ENCODE data around the gene FOXP1. TPM values are rescaled to one million over a fixed set of nuclear protein-coding genes. Genes with fewer than 3 reads are reported as not detected.

The FOXP1 gene
- total RNA-seq, 1 donor from 2014 or later, result 71.3 TPM

DNA sequence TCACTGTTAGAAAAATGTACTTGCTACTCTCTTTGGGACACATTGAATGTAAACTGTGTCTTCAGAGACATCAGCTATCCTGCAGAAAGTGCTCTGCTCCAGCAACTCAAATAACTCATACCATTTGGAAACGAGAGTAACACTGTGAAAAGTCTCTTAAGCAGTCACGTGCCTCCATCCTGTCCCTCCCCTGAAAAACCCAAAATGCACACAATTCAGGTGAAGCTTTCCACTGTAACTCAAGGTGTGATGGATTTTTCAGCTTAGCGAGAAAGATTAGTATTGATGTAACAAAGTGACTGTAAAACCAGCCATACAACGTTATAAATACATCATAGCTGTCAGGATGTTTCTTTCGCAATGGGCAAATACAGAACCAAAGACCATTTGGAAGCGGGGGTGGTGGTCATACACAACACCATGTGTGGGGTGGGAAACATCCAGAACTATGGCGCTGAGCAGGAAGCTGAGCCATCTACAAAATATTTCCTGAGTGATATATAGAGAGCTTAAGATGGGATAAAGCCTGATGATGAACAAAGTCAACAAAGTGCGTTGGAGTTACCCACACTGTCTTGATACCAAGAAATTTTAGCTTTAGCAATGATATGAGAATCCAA, 332.3 kb downstream of the FOXP1 start:
- Mint-ChIP-seq H3K4me1 (ENCODE audit: unreplicated experiment) (no peaks in the 10 kb centered on the region), H3K4me3 (ENCODE audit: unreplicated experiment) (no peak overlapping the region), H3K36me3 (ENCODE audit: low read depth, unreplicated experiment) (no peaks in the 10 kb centered on the region), H3K27ac (ENCODE audit: unreplicated experiment) (no peak overlapping the region), H3K27me3 (ENCODE audit: unreplicated experiment) (peaks cover 3% of the 10 kb centered on the region), H3K9me3 (ENCODE audit: unreplicated experiment) (no peaks in the 10 kb centered on the region)
- no peak for DNase-seq (ENCODE audit: low spot score)
- TF ChIP-seq, protein P1, sequence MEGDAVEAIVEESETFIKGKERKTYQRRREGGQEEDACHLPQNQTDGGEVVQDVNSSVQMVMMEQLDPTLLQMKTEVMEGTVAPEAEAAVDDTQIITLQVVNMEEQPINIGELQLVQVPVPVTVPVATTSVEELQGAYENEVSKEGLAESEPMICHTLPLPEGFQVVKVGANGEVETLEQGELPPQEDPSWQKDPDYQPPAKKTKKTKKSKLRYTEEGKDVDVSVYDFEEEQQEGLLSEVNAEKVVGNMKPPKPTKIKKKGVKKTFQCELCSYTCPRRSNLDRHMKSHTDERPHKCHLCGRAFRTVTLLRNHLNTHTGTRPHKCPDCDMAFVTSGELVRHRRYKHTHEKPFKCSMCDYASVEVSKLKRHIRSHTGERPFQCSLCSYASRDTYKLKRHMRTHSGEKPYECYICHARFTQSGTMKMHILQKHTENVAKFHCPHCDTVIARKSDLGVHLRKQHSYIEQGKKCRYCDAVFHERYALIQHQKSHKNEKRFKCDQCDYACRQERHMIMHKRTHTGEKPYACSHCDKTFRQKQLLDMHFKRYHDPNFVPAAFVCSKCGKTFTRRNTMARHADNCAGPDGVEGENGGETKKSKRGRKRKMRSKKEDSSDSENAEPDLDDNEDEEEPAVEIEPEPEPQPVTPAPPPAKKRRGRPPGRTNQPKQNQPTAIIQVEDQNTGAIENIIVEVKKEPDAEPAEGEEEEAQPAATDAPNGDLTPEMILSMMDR (IDR thresholded peaks at IDR 0.05; ENCODE audit: unreplicated experiment), result no peak

GRCh38 chr3:71250026-71250425, 333.5 kb downstream of the FOXP1 start:
- TF ChIP-seq, protein P1 (IDR thresholded peaks at IDR 0.05; ENCODE audit: unreplicated experiment), result no peak
- Mint-ChIP-seq H3K27me3 (ENCODE audit: unreplicated experiment) (peaks cover 3% of the 10 kb centered on the region), H3K4me3 (ENCODE audit: unreplicated experiment) (no peak overlapping the region), H3K27ac (ENCODE audit: unreplicated experiment) (no peak overlapping the region), H3K9me3 (ENCODE audit: unreplicated experiment) (no peaks in the 10 kb centered on the region), H3K36me3 (ENCODE audit: low read depth, unreplicated experiment) (no peaks in the 10 kb centered on the region), H3K4me1 (ENCODE audit: unreplicated experiment) (peaks cover 7% of the 10 kb centered on the region)
- DNase-seq (ENCODE audit: low spot score), result no peak

DNA sequence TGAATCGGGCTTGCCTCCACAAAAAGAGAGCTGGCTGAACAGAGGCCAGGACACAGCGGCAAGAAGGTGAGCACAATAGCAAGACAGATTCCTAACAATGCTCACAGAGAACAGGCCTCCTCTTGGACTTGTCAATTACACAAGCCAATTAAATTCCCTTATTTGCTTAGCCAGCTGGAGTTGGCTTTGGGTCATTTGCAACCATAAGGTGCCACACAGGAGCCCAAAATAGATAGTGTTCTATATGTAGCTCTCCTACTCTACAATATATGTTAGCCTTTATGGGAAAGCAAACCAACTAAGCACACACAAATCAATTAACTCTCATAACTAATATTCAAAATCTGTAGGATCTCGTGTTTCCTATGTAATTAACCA, 335.6 kb downstream of the FOXP1 start:
- H3K27ac Mint-ChIP-seq (ENCODE audit: unreplicated experiment), result no peak overlapping the region
- no peaks in the 10 kb centered on the region for H3K9me3 Mint-ChIP-seq (ENCODE audit: unreplicated experiment)
- H3K4me3 Mint-ChIP-seq (ENCODE audit: unreplicated experiment), result no peak overlapping the region
- no peaks in the 10 kb centered on the region for H3K36me3 Mint-ChIP-seq (ENCODE audit: low read depth, unreplicated experiment)
- DNase-seq (ENCODE audit: low spot score), result no peak
- TF ChIP-seq, protein P1 (IDR thresholded peaks at IDR 0.05; ENCODE audit: unreplicated experiment), result no peak
- H3K4me1 Mint-ChIP-seq (ENCODE audit: unreplicated experiment), result peaks cover 17% of the 10 kb centered on the region
- peaks cover 3% of the 10 kb centered on the region for H3K27me3 Mint-ChIP-seq (ENCODE audit: unreplicated experiment)

DNA sequence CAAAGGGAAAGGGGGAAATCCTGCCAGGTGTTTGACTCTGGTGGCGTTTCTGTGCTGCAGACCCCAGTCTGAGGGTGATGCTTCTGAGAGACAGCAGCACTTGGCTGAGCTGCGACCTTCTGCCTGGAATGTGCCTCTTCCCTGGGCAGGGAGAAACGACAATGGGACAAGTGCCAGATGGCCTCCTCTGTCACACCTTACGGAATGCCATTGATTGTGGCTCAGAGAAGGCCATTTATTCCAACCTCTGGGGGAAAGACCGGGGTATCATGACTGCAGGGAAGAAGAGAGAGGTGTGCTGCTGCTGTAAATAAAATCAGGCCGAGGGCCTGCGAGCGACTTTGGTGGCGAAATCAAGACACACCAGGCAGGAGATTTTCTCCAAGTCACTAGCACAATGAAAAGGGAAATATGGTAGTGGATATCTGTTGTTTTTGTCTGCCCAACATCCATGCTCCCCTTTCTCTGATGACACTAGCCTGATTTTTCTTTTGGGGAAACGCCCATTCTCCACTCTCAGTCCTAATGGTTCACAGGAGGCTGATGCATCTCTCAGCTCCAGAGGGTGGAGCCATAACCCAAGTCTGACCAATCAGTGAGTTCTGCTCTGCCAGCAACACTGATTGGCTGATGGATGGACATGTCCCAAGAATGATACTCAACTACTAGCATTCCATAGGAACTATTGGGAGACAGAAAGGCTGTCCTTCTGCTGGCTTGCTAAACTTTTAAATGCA, 336.1 kb downstream of the FOXP1 start:
- Mint-ChIP-seq H3K4me3 (ENCODE audit: unreplicated experiment) (no peak overlapping the region), H3K4me1 (ENCODE audit: unreplicated experiment) (peaks cover 17% of the 10 kb centered on the region), H3K27me3 (ENCODE audit: unreplicated experiment) (peaks cover 3% of the 10 kb centered on the region)

More for the DNA sequence above, 336.1 kb downstream of the FOXP1 start:
- DNase-seq (ENCODE audit: low spot score), result no peak
- Mint-ChIP-seq H3K9me3 (ENCODE audit: unreplicated experiment) (no peaks in the 10 kb centered on the region), H3K36me3 (ENCODE audit: low read depth, unreplicated experiment) (no peaks in the 10 kb centered on the region), H3K27ac (ENCODE audit: unreplicated experiment) (no peak overlapping the region)
- TF ChIP-seq, protein P1 (IDR thresholded peaks at IDR 0.05; ENCODE audit: unreplicated experiment), result no peak
